B cell (primary cell): ENCODE measurements around the gene TLX2.

Experiments used
- EZH2 ChIP-seq: IDR thresholded peaks from 2 replicates; pipeline ENCODE4 v1.6.1; 2012; ENCODE audit warnings: borderline replicate concordance, low read depth, mild to moderate bottlenecking, moderate library complexity, low read length; ENCODE audit not compliant: insufficient read depth, poor library complexity, severe bottlenecking
- TF ChIP-seq, protein P1 (sequence below): fragments of 200-600 bp; IDR thresholded peaks from one replicate; pipeline ENCODE4 v1.8.0; 2022; ENCODE audit warnings: antibody characterized with exemption, mild to moderate bottlenecking

DNA sequence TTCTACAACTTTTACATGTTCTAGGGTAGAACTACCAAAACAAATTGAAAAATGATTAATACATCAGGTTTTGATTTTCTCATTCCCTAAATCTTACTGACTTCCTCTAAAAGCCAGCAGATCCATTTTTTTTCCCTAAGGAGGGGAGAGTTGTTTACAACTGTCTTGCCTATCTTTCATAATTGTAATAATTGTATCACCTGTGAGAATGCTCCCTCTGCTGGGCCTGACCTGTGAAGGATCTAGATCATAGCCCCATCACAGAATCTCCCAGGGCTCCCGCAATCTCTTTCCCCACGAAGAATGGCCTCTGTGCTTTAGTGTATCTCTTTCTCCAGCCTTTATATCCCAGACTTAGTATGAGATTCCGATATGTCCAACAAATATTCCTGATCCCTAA, 30.4 kb downstream of the TLX2 start:
- TF ChIP-seq, protein P1, sequence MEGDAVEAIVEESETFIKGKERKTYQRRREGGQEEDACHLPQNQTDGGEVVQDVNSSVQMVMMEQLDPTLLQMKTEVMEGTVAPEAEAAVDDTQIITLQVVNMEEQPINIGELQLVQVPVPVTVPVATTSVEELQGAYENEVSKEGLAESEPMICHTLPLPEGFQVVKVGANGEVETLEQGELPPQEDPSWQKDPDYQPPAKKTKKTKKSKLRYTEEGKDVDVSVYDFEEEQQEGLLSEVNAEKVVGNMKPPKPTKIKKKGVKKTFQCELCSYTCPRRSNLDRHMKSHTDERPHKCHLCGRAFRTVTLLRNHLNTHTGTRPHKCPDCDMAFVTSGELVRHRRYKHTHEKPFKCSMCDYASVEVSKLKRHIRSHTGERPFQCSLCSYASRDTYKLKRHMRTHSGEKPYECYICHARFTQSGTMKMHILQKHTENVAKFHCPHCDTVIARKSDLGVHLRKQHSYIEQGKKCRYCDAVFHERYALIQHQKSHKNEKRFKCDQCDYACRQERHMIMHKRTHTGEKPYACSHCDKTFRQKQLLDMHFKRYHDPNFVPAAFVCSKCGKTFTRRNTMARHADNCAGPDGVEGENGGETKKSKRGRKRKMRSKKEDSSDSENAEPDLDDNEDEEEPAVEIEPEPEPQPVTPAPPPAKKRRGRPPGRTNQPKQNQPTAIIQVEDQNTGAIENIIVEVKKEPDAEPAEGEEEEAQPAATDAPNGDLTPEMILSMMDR, result peak; percentile 21
- no peak for TF ChIP-seq EZH2
